G401 (cell line): ENCODE measurements around the gene TMEM108. TPM values are rescaled to one million over a fixed set of nuclear protein-coding genes. Genes with fewer than 3 reads are reported as not detected.

Experiments used
- DNase-seq: peaks from one replicate; pipeline ENCODE4 v3.0.0-alpha.2; 2015; ENCODE audit warnings: low spot score
- in situ Hi-C: cut with HindIII; loops from 2 replicates; pipeline ENCODE4 v1.10.0; 2016; ENCODE audit warnings: low sequenced_read_pairs, mixed read lengths
- total RNA-seq: library from RNA; depleted of rRNA; stranded (reverse); fragments of >200 nt; shearing (Covaris generic); gene quantifications from 2 replicates; pipeline ENCODE4 v1.2.3, GENCODE V29; 2014

TMEM108 gene
- total RNA-seq, 1 experiment from 2014 or later, result not detected

DNA sequence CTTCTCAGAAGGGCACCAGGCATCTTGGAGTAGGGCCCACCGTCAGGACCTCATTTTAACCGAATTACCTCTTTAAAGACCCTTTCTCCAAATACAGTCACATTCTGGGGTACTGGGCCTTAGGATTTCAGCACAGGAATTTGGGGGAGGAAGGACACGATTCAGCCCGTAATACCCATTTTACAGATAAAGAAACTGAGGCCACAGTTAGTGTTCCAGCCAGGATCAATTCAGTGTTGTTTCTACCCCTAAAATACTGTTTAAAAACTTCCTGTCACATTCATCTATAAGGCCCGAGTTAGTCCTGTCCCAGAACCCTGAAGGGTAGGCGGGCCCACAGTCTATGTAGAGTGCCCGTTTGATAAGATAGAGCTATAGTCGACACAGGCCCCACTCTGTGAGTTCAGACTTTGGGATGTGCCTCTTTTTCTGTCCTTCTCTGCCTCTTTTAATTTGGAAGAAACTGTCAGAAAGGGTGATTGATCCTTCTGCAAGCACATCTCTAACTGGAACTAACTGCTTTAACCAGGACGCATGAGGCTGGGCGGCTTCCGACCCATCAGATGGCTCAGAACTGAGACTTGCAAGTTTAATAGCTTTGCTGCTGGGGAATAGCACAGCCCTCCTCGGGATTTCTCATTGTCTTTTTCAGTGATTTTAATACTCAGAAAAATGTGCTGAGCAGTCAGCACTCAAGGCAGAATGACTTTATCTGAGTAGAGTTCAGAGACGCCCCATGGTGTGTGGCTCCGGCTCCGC, 381.1 kb downstream of the TMEM108 start:
- in situ Hi-C loops, result no loop called here
- DNase-seq, result no peak

GRCh38 chr3:133424937-133425869, 387.0 kb downstream of the TMEM108 start:
- in situ Hi-C loops, result no loop called here
- DNase-seq, result no peak

DNA sequence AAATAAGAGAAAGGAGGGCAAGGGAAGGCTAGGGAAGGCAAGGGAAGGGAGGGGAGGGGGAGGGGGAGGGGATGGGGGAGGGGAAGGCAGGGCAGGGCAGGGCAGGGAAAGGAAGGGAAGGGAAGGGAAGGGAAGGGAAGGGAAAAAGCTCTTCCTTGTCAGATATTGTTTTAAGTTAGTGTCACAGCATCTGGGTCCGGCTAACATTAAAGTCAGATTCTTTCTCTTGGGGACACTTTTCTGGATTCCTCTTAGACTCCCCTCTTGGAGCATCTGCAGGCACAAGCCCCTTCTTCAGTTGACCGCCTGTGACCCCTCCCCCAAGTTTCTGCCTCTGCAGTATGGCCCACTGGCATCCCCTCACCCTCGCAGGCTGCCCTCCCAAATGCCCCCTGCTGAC, 387.7 kb downstream of the TMEM108 start:
- DNase-seq, result no peak
- in situ Hi-C loops, result no loop called here

- in situ Hi-C loops, result no loop called here
- no peak for DNase-seq
These were observed 388.5 kb downstream of the TMEM108 start for GRCh38 chr3:133426721-133427120.

DNA sequence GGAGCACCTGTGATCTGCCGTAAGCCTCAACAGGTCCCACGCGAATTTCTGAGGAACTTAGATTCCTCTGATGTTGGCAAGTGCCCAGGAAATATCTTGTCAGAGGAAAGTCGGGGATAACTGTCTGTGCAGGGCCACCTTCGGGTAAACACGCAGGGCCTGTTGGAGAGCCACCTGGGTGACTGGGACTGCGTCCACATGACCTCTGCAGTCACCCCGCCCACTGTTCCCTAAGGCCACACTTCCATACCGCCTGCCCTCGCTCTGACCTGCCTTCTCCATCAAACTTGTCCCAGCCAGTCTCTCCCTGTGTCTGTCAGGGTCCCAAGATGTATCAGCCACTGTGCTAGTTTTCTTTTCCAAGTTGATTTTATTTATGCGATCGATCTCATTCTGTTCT, 390.4 kb downstream of the TMEM108 start:
- no peak for DNase-seq
- in situ Hi-C loops, result no loop called here

DNA sequence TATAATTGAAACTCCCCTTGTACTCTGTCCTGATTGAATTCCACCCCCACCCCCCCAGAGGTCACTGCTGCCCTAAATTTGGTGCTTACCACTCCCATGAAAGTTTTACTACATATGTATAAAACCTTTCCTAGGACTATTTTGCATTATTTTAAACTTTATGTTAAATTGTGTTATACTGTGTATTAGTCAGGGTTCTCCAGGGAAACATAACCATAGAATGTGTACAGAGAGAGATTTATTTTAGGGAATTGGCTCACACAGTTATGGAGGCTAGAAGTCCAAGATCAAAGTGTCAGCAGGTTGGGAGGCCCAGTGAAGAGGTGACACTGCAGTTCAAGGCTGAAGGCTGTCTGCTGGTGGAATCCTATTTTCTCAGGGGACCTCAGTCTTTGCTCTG, 390.9 kb downstream of the TMEM108 start:
- in situ Hi-C loops, result no loop called here
- no peak for DNase-seq

GRCh38 chr3:133439563-133439962, 401.4 kb downstream of the TMEM108 start:
- DNase-seq, result no peak
- in situ Hi-C loops, result no loop called here

DNA sequence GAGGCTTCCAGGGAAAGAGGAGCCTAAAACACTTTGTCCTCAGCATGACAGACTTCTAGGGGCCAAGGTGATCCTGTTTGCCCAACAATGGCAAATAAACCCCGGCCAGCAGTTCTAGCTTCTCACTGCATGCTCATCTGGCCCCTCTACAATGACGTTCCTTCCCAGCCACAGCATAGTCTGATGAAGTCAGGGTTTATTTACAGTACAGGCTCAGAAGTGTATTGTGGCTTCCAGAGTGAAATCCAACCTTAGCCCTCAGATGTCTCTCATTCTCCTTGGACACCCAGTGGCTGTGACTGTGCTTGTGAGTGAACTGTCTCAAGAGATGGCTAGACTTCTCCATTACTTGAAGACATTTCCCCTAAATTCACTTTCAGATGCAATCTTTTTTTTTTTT, 402.5 kb downstream of the TMEM108 start:
- in situ Hi-C loops, result no loop called here
- no peak for DNase-seq

- no peak for DNase-seq
- in situ Hi-C loops, result no loop called here
These were observed 403.7 kb downstream of the TMEM108 start for GRCh38 chr3:133441867-133442270.

GRCh38 chr3:133442518-133442917, 404.3 kb downstream of the TMEM108 start:
- no peak for DNase-seq
- in situ Hi-C loops, result no loop called here

DNA sequence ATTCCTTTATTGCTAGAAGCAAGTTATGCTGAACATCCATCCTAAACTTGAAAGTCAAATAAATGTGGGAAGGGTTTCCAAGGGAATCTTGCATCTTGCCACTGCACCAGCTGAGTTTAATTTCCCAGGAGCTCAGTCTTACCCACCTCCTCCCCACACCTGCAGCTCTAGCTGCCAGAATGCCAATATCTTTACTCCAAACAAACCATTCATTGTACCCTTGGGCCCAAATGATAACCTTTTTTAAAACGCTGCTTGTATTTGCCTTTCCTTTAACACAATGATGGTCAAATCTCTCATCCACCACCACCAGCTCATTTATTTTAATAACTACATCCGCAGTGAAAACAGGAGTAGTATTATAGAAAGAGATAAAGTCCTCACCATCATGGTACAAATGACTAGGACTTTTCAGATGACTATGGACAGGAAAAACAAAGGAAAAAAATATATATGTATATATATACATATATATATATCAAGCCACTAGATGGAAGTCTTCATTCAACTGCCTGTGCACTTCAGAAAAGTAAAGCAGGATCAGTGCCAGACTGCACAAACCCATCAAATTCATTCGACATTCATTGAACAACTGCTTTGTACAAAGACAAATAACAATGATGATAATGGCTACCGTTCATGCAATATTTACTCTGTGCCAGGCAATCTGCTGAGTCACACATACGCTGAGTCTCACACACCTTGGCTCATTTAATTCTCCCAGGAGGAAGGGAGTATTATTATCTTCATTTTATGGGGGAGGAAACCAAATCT, 405.6 kb downstream of the TMEM108 start:
- no peak for DNase-seq
- in situ Hi-C loops, result no loop called here

GRCh38 chr3:133444423-133444774, 406.2 kb downstream of the TMEM108 start:
- DNase-seq, result no peak
- in situ Hi-C loops, result no loop called here

DNA sequence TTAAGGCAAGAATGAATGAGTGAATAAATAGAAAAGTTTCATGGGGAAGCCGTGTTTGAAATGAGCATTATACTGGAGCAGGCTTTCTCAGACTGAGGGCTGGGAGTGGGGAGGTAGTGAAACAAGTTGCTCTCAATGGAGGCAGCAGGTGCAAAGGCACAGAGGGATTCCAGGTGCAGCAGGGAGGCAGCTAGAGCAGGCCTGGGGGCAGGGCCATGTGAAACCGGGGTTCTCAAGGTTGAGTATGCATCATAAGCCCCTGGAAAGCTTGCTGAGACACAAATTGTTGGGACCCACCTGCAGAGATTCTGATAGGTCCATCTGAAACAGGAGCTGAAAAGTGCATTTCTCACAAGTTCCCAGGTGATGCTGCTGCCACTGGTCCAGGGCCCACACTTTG, 406.9 kb downstream of the TMEM108 start:
- in situ Hi-C loops, result no loop called here
- DNase-seq, result no peak
